ENCODE results near the gene PJVK. TPM values are rescaled to one million over a fixed set of nuclear protein-coding genes. Genes with fewer than 3 reads are reported as not detected.
"Not testable (repeated sequence)": the region's sequence is repeated elsewhere in the genome, so short reads cannot be mapped to it uniquely, and the experiment has no call there.

The PJVK gene
- total RNA-seq, 1 donor from 2014 or later: 7.7 TPM

DNA sequence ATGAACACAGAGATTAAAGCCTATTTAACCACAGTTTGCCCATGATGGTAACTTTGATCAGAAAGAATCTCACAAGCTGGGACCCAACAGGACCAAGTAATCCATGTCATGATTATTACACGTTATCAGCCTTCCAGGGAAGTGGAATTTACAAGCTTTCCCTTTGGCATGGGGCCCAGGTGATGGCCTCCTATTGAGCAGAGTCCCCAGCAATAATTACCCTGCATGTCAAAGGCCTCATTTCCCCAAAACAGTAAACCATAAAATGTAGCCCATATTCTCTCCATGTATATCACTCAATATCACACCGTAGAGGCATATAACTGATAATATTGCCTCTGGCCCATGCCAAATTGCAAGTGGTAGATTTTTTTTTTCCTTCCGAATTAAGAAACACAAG, 39.1 kb upstream of the PJVK start:
- peak overlapping the region; percentile 21 for H3K4me3 Mint-ChIP-seq (ENCODE audit: low read depth)

DNA sequence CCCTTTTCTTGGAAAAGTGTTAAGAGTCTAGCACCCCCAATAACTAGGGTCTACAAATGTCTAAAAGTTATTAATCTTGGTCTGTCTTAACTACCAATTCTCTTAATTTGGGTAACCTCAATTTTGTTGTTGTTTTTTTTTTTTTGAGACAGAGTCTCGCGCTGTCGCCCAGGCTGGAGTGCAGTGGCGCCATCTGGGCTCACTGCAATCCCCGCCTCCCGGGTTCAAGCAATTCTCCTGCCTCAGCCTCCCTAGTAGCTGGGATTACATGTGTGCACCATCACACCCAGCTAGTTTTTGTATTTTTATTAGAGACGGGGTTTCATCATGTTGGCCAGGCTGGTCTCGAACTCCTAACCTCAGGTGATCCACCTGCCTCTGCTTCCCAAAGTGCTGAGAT, 38.7 kb upstream of the PJVK start:
- H3K4me3 Mint-ChIP-seq (ENCODE audit: low read depth): not testable (repeated sequence)

More for the DNA sequence above, 39.1 kb upstream of the PJVK start:
- Mint-ChIP-seq H3K36me3 (ENCODE audit: insufficient read depth) (no peaks in the 10 kb centered on the region), H3K27me3 (no peaks in the 10 kb centered on the region), H3K27ac (no peak overlapping the region), H3K9me3 (ENCODE audit: low read depth) (no peaks in the 10 kb centered on the region), H3K4me1 (ENCODE audit: low read depth) (peaks cover 10% of the 10 kb centered on the region)
- no peak for DNase-seq (ENCODE audit: low spot score, unreplicated experiment)
- TF ChIP-seq, protein P1, sequence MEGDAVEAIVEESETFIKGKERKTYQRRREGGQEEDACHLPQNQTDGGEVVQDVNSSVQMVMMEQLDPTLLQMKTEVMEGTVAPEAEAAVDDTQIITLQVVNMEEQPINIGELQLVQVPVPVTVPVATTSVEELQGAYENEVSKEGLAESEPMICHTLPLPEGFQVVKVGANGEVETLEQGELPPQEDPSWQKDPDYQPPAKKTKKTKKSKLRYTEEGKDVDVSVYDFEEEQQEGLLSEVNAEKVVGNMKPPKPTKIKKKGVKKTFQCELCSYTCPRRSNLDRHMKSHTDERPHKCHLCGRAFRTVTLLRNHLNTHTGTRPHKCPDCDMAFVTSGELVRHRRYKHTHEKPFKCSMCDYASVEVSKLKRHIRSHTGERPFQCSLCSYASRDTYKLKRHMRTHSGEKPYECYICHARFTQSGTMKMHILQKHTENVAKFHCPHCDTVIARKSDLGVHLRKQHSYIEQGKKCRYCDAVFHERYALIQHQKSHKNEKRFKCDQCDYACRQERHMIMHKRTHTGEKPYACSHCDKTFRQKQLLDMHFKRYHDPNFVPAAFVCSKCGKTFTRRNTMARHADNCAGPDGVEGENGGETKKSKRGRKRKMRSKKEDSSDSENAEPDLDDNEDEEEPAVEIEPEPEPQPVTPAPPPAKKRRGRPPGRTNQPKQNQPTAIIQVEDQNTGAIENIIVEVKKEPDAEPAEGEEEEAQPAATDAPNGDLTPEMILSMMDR (IDR thresholded peaks at IDR 0.05; ENCODE audit: unreplicated experiment): no peak

DNA sequence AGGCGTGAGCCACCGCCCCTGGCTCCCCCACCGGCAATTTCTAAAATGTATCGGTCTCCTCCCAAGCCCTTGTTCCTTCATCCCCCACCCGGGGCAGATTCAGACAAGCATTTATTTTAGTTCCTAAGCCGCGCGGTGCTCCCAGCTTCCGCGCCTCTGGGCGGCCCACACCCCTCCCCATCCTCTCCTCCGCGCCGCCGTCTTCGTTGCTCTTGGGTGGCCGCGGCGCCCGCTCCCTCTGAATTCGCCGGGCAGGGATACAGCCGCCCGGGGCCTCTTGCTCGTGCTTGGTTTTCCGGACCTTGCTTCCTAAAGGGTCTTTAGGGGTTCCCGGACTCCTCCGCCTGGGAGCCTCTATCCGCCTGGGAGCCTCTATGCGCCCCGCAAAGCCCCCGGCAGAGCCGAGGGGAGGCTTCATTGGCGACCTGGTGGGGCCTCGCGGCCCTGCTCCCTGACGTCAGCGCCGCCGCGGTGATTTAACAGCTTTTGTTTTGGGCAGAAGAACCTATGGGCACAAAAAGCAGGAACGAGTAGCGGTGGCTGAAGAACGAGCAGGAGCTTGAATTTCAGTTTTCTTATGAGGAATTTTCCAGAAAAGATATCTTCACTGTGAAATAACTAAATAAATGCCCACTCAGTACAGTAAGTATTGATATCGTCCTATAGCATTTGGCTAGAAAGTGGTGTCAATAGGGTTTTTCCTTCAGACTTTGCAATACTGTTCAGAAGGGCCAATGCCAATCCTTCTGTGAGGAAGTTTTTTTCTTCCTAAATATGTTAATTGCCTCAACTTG, 37.5 kb upstream of the PJVK start:
- H3K4me3 Mint-ChIP-seq (ENCODE audit: low read depth): peak overlapping the region; percentile 93

More for the DNA sequence above, 38.7 kb upstream of the PJVK start:
- H3K4me1 Mint-ChIP-seq (ENCODE audit: low read depth): peaks cover 10% of the 10 kb centered on the region
- DNase-seq (ENCODE audit: low spot score, unreplicated experiment); H3K36me3 Mint-ChIP-seq (ENCODE audit: insufficient read depth); H3K9me3 Mint-ChIP-seq (ENCODE audit: low read depth); H3K27me3 Mint-ChIP-seq; H3K27ac Mint-ChIP-seq: not testable (repeated sequence)

DNA sequence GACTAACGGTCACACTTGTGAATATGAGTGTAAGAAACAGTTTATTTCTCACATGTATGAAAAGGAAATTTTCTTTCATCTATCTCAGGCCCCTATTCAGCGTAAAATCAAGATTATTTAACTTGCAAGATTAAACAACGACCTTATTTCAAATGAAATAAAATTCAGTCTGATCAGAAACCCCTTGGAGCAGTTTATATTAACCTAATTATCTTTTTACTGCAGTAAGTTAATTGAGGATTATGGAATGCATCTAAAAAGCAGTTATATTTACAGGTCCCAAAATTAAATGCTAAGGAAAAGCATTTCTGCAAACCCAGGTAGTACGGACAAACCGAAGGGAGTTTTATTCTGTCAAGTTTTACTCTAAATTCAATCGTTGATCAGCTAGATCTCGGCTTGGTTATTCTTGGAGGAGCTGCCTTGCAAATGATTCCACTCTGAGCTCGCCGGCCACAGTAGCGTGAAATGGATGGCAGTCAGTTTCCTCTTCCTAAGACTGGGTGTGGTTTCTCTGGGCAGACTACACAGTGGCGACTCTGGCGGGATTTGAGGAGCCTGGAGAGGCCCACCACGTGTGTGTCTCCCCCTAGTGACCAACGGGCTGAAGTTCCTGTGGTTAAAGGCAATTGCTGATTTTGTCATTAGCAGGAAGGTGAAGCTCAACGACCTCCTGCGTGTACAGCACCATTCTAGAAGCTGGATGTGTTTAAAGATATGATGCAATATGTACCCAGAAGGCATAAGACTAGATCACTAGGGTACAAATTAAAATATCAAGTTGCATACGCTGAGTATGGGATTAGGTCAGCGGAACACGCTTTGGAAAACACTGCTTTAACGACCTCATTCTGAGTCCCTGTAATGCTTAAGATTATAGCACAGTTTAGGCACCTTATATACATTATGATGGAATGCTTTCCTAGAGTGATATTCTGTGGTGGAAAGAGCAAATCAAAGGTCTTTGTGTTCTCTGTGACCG, 36.6 kb upstream of the PJVK start:
- peak; percentile 77 for DNase-seq (ENCODE audit: low spot score, unreplicated experiment)
- Mint-ChIP-seq H3K4me3 (ENCODE audit: low read depth) (peak overlapping the region; percentile 93), H3K9me3 (ENCODE audit: low read depth) (no peaks in the 10 kb centered on the region), H3K36me3 (ENCODE audit: insufficient read depth) (no peaks in the 10 kb centered on the region), H3K4me1 (ENCODE audit: low read depth) (peaks cover 10% of the 10 kb centered on the region), H3K27ac (peak overlapping the region; percentile 99), H3K27me3 (no peaks in the 10 kb centered on the region)
- TF ChIP-seq, protein P1 (IDR thresholded peaks at IDR 0.05; ENCODE audit: unreplicated experiment): peak; percentile 88

More for the DNA sequence above, 37.5 kb upstream of the PJVK start:
- peaks cover 10% of the 10 kb centered on the region for H3K4me1 Mint-ChIP-seq (ENCODE audit: low read depth)
- DNase-seq (ENCODE audit: low spot score, unreplicated experiment): peak; percentile 59
- H3K27me3 Mint-ChIP-seq: no peaks in the 10 kb centered on the region
- no peaks in the 10 kb centered on the region for H3K36me3 Mint-ChIP-seq (ENCODE audit: insufficient read depth)
- no peaks in the 10 kb centered on the region for H3K9me3 Mint-ChIP-seq (ENCODE audit: low read depth)
- TF ChIP-seq, protein P1 (IDR thresholded peaks at IDR 0.05; ENCODE audit: unreplicated experiment): no peak
- peak overlapping the region; percentile 99 for H3K27ac Mint-ChIP-seq

DNA sequence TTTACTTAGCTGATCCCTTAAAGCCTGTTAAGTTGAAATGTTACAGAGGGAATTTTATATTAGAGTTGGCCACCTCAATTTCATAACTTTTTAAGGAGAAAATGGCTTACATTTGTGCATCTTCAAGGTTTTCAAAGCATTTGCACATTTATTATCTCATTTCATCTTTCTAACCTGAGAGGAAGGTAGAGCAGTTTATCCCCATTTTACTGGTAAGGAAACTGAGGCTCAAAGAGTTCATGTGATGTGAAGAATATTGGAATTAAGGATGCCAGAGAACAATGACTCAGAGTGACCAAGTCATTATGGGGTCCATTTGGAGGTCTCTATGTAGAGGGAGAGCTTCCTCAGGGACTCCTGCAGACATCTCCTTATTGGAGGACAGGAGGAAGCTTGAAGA, 35.2 kb upstream of the PJVK start:
- Mint-ChIP-seq H3K9me3 (ENCODE audit: low read depth) (no peaks in the 10 kb centered on the region), H3K36me3 (ENCODE audit: insufficient read depth) (no peaks in the 10 kb centered on the region), H3K4me1 (ENCODE audit: low read depth) (peaks cover 10% of the 10 kb centered on the region), H3K4me3 (ENCODE audit: low read depth) (no peak overlapping the region), H3K27me3 (no peaks in the 10 kb centered on the region), H3K27ac (no peak overlapping the region)
- TF ChIP-seq, protein P1 (IDR thresholded peaks at IDR 0.05; ENCODE audit: unreplicated experiment): no peak
- DNase-seq (ENCODE audit: low spot score, unreplicated experiment): no peak
